GM20000 (cell line): ENCODE data around the gene HOXD4.

Experiments
- DNase-seq: peaks from one replicate; pipeline ENCODE4 v3.0.0; 2012; ENCODE audit warnings: low spot score
- CTCF ChIP-seq: IDR thresholded peaks from 2 replicates; pipeline ENCODE4 v1.5.1; 2012; ENCODE audit warnings: mild to moderate bottlenecking, control low read depth; ENCODE audit errors: extremely low read depth, missing control alignments

Gene HOXD4

DNA sequence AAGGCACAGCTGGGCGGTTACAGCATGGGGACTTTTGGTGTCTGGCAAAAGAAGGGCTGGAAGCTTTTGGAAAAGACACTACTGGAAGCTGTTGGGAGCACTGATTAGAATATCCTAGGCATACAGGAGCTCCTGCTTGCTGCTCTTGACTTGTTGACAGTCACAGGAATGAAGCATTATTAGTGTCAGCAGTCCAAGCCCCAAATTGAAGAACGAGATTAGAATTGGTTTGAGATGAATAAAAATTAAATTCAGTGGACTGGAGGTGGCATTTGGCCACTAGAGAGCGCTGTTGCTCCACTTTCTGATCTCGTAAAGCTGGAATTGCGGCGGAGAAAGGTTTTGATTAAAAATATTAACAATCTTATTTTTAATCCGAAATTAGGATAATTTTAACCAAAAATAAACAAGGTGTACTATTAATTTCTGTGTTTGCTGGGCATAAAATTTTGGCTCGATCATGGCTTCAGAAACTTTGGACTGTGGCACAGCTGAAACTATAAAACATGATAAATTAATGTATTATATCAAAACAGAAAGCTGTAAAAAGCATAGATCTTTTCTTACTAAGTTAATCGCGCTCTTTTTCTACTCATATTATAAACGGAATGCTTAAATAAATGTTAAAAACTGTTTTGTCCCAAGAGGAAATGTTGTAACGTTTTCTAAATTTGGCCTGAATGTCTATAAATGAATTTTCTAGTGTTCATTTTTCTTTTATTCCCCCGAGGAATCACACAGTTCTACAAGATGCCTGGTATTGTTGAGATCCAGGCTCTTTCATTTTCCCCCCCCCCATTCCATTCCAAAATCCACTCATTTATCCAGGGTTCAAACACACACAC lies 24.2 kb upstream of the HOXD4 start:
- DNase-seq: peak; percentile 71
- peak; percentile 70 for TF ChIP-seq CTCF

- TF ChIP-seq CTCF: no peak
Measured at GRCh38 chr2:176127774-176128072, 23.6 kb upstream of the HOXD4 start.

GRCh38 chr2:176128172-176128981 lies 23.0 kb upstream of the HOXD4 start:
- no peak for DNase-seq
- no peak for TF ChIP-seq CTCF

More at GRCh38 chr2:176127774-176128072, 23.6 kb upstream of the HOXD4 start:
- no peak for DNase-seq

GRCh38 chr2:176128982-176129796 lies 22.2 kb upstream of the HOXD4 start, which contains the start of gene HOXD8:
Gene HOXD8, plus strand, starts transcription at chr2:176129705. Its CDS starts 662 bp downstream, at chr2:176130367.
- no peak for TF ChIP-seq CTCF
- no peak for DNase-seq

DNA sequence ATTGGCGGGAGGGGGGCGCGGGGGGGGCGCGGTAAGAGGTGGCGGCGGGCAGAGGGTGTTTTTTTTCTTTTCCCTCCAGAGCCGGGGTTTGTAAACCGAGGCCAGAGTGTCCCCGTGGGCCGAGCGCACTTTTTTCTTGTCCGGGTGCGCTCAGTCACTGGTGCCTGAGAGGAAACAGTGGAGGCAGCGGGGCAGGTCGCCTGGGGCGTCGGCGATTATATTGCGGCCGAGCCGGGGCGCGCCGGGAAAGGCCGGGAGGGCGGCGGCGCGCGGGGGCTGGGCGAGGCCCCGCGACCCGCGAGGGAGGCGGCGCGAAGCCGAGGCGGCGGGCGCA lies 21.6 kb upstream of the HOXD4 start:
- no peak for DNase-seq
- TF ChIP-seq CTCF: no peak

- DNase-seq: no peak
- no peak for TF ChIP-seq CTCF
Measured at GRCh38 chr2:176130147-176130956, 21.0 kb upstream of the HOXD4 start.
